SK-N-MC (cell line): ENCODE results near the gene GSS.

Experiments used
- EZH2 ChIP-seq: fragments of 200-600 bp; sonication (generic); IDR thresholded peaks from one replicate; pipeline ENCODE4 v1.6.1; 2017; ENCODE audit warnings: antibody characterized with exemption
- FOXP2 ChIP-seq: optimal IDR thresholded peaks from 2 replicates; pipeline ENCODE3; 2011; ENCODE audit warnings: mild to moderate bottlenecking, moderate library complexity; ENCODE audit not compliant: insufficient read depth; ENCODE audit errors: extremely low read length, control extremely low read depth
- POLR2AphosphoS5 ChIP-seq: IDR thresholded peaks from 2 replicates; pipeline ENCODE4 v1.6.1; 2012; ENCODE audit warnings: mild to moderate bottlenecking, low read depth, low read length, borderline replicate concordance

DNA sequence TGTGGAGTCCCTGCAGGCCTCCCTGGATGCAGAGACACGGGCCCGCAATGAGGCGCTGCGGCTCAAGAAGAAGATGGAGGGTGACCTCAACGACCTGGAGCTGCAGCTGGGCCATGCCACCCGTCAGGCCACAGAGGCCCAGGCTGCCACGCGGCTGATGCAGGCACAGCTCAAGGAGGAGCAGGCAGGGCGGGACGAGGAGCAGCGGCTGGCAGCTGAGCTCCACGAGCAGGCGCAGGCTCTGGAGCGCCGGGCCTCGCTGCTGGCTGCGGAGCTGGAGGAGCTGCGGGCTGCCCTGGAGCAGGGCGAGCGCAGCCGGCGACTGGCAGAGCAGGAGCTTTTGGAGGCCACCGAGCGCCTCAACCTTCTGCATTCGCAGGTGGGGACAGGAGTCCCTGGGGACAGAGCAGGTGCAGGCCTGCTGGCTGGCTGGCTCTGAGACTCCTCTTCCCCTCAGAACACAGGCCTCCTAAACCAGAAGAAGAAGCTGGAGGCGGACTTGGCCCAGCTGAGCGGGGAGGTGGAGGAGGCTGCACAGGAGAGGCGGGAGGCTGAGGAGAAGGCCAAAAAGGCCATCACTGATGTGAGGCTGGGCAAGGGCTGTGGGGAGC lies 44.8 kb upstream of the GSS start:
- TF ChIP-seq EZH2: no peak
- TF ChIP-seq POLR2AphosphoS5: no peak
- TF ChIP-seq FOXP2: no peak
